PC-9 (cell line): ENCODE data around the gene GSG1L2. TPM values are rescaled to one million over a fixed set of nuclear protein-coding genes. Genes with fewer than 3 reads are reported as not detected.

ENCODE experiments used
- BruUV-seq: library from RNA; stranded (reverse); fragments of 400-500 nt; replicated peaks from 2 replicates; lab custom pipeline; 2021; lab: Mats Ljungman, UMichigan
- CTCF ChIA-PET: fragments of 300-600 bp; sonication (Branson Sonifier 250); formaldehyde crosslinking; loops from one replicate; lab custom pipeline; 2022; ENCODE audit warnings: antibody characterized with exemption; lab: Charles Lee
- POLR2A ChIA-PET: fragments of 300-600 bp; sonication (Branson Sonifier 250); formaldehyde crosslinking; loops from one replicate; lab custom pipeline; 2022; ENCODE audit warnings: antibody characterized with exemption; ENCODE audit not compliant: unreplicated experiment; lab: Charles Lee
- DNase-seq, 2 experiments: peaks; one replicate each; pipeline versions ENCODE4 v3.0.0 to v3.0.0-alpha.2; 2015 to 2022; ENCODE audit warnings: mixed read lengths in 1 of 2
- H2AFZ ChIP-seq: fragments of 200-600 bp; sonication (generic); 2 replicates; pipeline ENCODE4 v1.8.1; 2017; ENCODE audit warnings: antibody characterized with exemption
- H3F3A ChIP-seq: fragments of 200-600 bp; sonication (generic); 2 replicates; pipeline ENCODE4 v1.8.1; 2017; ENCODE audit warnings: antibody characterized with exemption, mild to moderate bottlenecking, low read depth; ENCODE audit not compliant: insufficient read depth
- H3K27ac ChIP-seq: fragments of 200-600 bp; sonication (generic); 2 replicates; pipeline ENCODE4 v1.6.1; 2016; ENCODE audit warnings: mixed run types
- H3K27me3 ChIP-seq: fragments of 200-600 bp; sonication (generic); 2 replicates; pipeline ENCODE4 v1.6.1; 2016; ENCODE audit warnings: low read depth, mixed run types; ENCODE audit not compliant: insufficient read depth
- H3K36me3 ChIP-seq: fragments of 200-600 bp; sonication (generic); 2 replicates; pipeline ENCODE4 v1.6.1; 2016; ENCODE audit warnings: low read depth, mixed run types
- H3K4me1 ChIP-seq: fragments of 200-600 bp; sonication (generic); replicated peaks from 2 replicates; pipeline ENCODE4 v1.6.1; 2016; ENCODE audit warnings: mixed run types; ENCODE audit not compliant: insufficient read depth
- H3K4me2 ChIP-seq: fragments of 200-600 bp; sonication (generic); 2 replicates; pipeline ENCODE4 v1.6.1; 2017; ENCODE audit warnings: mixed run types
- H3K4me3 ChIP-seq: fragments of 200-600 bp; sonication (generic); 2 replicates; pipeline ENCODE4 v1.6.1; 2016; ENCODE audit warnings: mixed run types
- H3K79me2 ChIP-seq: fragments of 200-600 bp; sonication (generic); 2 replicates; pipeline ENCODE4 v1.6.1; 2017; ENCODE audit warnings: low read depth, mixed run types
- H3K9me2 ChIP-seq: fragments of 200-600 bp; sonication (generic); 2 replicates; pipeline ENCODE4 v1.8.1; 2017; ENCODE audit warnings: mild to moderate bottlenecking; ENCODE audit not compliant: insufficient read depth
- H3K9me3 ChIP-seq: fragments of 200-600 bp; sonication (generic); 2 replicates; pipeline ENCODE4 v1.8.1; 2016; ENCODE audit warnings: low read depth; ENCODE audit not compliant: insufficient read depth
- H4K20me1 ChIP-seq: fragments of 200-600 bp; sonication (generic); 2 replicates; pipeline ENCODE4 v1.8.1; 2017; ENCODE audit not compliant: insufficient read depth
- CTCF ChIP-seq: fragments of 200-600 bp; sonication (generic); conservative IDR thresholded peaks from 2 replicates; pipeline ENCODE4 v1.6.1; 2017; ENCODE audit warnings: mixed run types, antibody characterized with exemption, mild to moderate bottlenecking, moderate library complexity
- EZH2 ChIP-seq: fragments of 200-600 bp; sonication (generic); IDR thresholded peaks from 2 replicates; pipeline ENCODE4 v1.8.0; 2017; ENCODE audit warnings: antibody characterized with exemption, low read depth
- intact Hi-C: fragments of 100-400 bp; cut with micrococcal nuclease; formaldehyde crosslinking; loops from one replicate; pipeline ENCODE4 v1.10.0; 2022; ENCODE audit not compliant: unreplicated experiment
- total RNA-seq: library from RNA; stranded (reverse); gene quantifications from 2 replicates; pipeline ENCODE4 v1.2.3, GENCODE V29; 2021

Gene GSG1L2
- total RNA-seq, 1 experiment from 2014 or later, result not detected

- no peak for DNase-seq
- CTCF ChIA-PET, result no interaction called here
Measured at GRCh38 chr17:9862949-9863348, 41.1 kb upstream of the GSG1L2 start.

GRCh38 chr17:9862220-9862619 is 40.3 kb upstream of the GSG1L2 start:
- Histone ChIP-seq H3K79me2 (no peaks in the 10 kb centered on the region), H2AFZ (no peak overlapping the region), H4K20me1 (no peaks in the 10 kb centered on the region), H3K4me1 (peaks cover 11% of the 10 kb centered on the region), H3K4me2 (no peak overlapping the region), H3K9me2 (no peaks in the 10 kb centered on the region), H3K27me3 (no peaks in the 10 kb centered on the region), H3K27ac (no peak overlapping the region), H3F3A (no peaks in the 10 kb centered on the region), H3K4me3 (no peak overlapping the region), H3K36me3 (no peaks in the 10 kb centered on the region), H3K9me3 (no peaks in the 10 kb centered on the region)
- CTCF ChIA-PET, result interaction anchor here (0.6 kb wide), 1 partner anchor 62 kb away, joined by 9 read pairs; no protein-coding TSS in a partner anchor
- BruUV-seq, result no TSS peak
- POLR2A ChIA-PET, result no interaction called here
- no peak for DNase-seq
- intact Hi-C loops, result no loop called here
- no peak for TF ChIP-seq CTCF
- TF ChIP-seq EZH2, result no peak

More at GRCh38 chr17:9862949-9863348, 41.1 kb upstream of the GSG1L2 start:
- H3K9me3 ChIP-seq, result no peaks in the 10 kb centered on the region
- H4K20me1 ChIP-seq, result no peaks in the 10 kb centered on the region
- no TSS peak for BruUV-seq
- no peak overlapping the region for H3K4me2 ChIP-seq
- no peak overlapping the region for H3K4me3 ChIP-seq
- POLR2A ChIA-PET, result no interaction called here
- no peak overlapping the region for H2AFZ ChIP-seq
- intact Hi-C loops, result no loop called here
- no peaks in the 10 kb centered on the region for H3K36me3 ChIP-seq
- no peaks in the 10 kb centered on the region for H3K9me2 ChIP-seq
- H3K79me2 ChIP-seq, result no peaks in the 10 kb centered on the region
- H3F3A ChIP-seq, result no peaks in the 10 kb centered on the region
- TF ChIP-seq EZH2 (no peak), CTCF (no peak)
- H3K27ac ChIP-seq, result no peak overlapping the region
- peaks cover 11% of the 10 kb centered on the region for H3K4me1 ChIP-seq
- H3K27me3 ChIP-seq, result no peaks in the 10 kb centered on the region

- H2AFZ ChIP-seq, result no peak overlapping the region
- H3K9me3 ChIP-seq, result no peaks in the 10 kb centered on the region
- no peak for DNase-seq
- H3F3A ChIP-seq, result no peaks in the 10 kb centered on the region
- H3K4me2 ChIP-seq, result no peak overlapping the region
- H3K9me2 ChIP-seq, result no peaks in the 10 kb centered on the region
- H3K27me3 ChIP-seq, result no peaks in the 10 kb centered on the region
- peaks cover 5% of the 10 kb centered on the region for H3K4me1 ChIP-seq
- no peaks in the 10 kb centered on the region for H3K79me2 ChIP-seq
- TF ChIP-seq CTCF (no peak), EZH2 (no peak)
- ChIA-PET POLR2A (interaction anchor here (0.5 kb wide), 1 partner anchor 1248 kb away, joined by 4 read pairs; no protein-coding TSS in a partner anchor), CTCF (no interaction called here)
- H4K20me1 ChIP-seq, result no peaks in the 10 kb centered on the region
- H3K36me3 ChIP-seq, result no peaks in the 10 kb centered on the region
- intact Hi-C loops, result no loop called here
- H3K4me3 ChIP-seq, result no peak overlapping the region
- H3K27ac ChIP-seq, result no peak overlapping the region
- BruUV-seq, result no TSS peak
Measured at GRCh38 chr17:9860851-9861250, 39.0 kb upstream of the GSG1L2 start.
